Measurements from ENCODE around the gene SLC30A3.

DNA sequence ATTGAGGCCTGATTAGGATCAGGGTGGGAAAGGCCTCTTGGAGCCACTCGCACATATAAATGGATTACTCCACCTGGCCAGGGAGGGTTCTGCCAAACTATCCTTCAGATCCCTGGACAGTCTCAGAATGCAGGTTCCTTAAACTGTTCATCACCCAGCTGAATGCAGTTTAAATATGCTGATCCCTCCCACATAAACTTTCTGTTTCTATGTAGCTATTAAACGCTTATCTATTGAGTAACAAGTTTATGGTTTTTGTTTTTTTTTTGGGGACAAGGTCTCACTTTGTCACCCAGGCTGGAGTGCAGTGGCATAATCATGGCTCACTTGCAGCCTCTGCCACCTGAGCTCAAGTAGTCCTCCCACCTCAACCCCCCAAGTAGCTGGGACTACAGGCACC lies 43.8 kb downstream of the SLC30A3 start:
- TF ChIP-seq, protein P1, sequence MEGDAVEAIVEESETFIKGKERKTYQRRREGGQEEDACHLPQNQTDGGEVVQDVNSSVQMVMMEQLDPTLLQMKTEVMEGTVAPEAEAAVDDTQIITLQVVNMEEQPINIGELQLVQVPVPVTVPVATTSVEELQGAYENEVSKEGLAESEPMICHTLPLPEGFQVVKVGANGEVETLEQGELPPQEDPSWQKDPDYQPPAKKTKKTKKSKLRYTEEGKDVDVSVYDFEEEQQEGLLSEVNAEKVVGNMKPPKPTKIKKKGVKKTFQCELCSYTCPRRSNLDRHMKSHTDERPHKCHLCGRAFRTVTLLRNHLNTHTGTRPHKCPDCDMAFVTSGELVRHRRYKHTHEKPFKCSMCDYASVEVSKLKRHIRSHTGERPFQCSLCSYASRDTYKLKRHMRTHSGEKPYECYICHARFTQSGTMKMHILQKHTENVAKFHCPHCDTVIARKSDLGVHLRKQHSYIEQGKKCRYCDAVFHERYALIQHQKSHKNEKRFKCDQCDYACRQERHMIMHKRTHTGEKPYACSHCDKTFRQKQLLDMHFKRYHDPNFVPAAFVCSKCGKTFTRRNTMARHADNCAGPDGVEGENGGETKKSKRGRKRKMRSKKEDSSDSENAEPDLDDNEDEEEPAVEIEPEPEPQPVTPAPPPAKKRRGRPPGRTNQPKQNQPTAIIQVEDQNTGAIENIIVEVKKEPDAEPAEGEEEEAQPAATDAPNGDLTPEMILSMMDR (IDR thresholded peaks at IDR 0.05) = no peak
- TF ChIP-seq EP300 (IDR thresholded peaks at IDR 0.05) (no peak), POLR2A (IDR thresholded peaks at IDR 0.05) (no peak), POLR2AphosphoS5 (IDR thresholded peaks at IDR 0.05) (no peak)

Measured in stomach (tissue), 4 donors.